SHP77 treated with DMSO at 0.1 percent for 48 hours (cell line): ENCODE data around the gene BNC2.
"Not testable (repeated sequence)": the region's sequence is repeated elsewhere in the genome, so short reads cannot be mapped to it uniquely, and the experiment has no call there.

ENCODE experiments used
- DNase-seq: peaks from one replicate; lab custom pipeline; 2025; lab: John Stamatoyannopoulos, UW

The BNC2 gene

DNA sequence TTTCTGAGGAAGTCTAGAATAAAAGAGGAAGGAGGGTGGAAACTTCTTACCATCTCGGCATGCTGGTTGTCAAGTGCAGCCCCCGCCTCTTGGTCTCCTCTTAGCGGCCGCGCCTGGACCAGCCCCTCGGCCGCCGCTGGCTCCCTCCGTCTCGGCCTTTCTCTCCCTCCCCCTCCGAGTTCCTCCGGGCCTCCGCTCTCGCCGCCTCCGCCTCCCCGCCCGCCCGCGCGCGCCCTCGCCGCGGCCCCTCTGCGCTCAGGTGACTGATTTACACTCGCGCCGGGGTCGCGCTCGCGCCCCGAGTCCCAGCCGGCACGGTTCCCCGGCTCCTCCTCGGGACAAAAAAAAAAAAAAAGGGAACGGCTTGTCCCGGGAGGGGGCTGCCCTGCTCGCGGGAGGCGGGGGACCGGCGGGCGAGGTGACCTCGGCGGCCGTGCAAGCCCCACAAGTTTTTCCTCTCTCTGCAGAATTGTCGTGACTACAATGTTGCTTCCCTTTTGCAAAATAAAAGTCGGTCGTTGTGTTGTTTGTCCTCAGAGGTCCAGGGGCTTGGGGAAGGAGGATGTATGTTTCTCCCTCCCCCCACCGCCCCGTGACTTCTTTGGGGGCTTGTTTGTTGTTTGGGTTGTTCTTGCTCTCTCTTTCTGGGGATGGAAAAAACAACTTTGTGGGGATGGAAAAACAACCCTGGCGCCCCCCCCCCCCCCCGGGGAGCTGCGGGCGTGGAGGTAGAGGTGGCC lies at the start of gene BNC2:
TSS of gene BNC2 (minus strand) at position 75 of the 740 bp plus-strand sequence. CDS start at position 53, 22 bp downstream.
- DNase-seq, result no peak

DNA sequence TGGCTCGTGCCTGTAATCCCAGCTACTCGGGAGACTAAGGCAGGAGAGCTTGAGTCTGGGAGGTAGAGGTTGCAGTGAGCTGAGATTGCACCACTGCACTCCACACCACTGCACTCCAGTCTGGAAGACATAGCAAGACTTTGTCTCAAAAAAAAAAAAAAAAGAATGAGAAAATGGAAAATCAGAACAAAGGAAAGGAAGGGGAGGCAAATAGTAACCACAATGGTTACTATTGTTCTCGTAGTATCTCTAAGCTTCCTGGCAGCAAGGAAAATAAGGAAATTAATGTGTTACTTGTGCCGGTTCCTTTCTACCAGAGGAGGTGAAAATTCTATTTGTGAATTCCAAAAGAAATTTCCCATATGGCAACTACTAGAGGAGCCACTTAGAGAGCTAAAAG lies 48.5 kb upstream of the BNC2 start:
- no peak for DNase-seq

DNA sequence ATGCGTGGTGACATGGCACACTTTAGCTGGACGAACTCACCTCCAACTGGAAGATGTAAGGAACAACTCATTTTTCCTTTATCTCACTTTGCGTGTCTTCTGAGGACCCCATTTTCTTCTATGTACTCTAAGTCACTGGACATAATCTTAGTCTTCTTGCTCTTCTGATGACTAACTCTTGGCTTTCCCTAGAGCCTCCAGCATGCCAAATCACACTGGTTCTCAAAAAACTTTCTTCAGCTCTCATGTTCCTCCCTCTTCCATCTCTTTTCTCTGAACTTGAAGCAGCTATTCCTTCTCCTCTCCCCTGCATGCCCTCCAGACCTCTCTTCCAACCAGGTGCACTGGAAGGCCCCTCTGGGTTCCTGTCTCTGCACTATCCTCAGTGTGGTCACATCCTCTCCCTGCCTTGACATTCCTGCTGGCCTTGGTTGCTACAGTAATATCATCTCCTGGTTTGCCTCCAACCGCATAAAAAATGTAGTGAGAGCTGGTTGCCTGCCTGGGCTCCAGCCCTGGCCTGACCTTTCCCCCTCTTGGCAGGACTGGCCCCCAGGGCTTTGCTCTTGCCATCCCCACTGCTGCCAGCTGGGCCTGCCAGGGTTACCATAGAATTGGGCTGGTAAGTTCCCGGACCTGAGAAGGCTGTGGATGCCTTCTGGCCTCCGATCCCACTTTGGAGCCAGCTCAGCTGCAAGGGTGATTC lies 44.8 kb upstream of the BNC2 start:
- DNase-seq, result no peak

- no peak for DNase-seq
Observed at GRCh38 chr9:16912197-16912596, 41.7 kb upstream of the BNC2 start.

DNA sequence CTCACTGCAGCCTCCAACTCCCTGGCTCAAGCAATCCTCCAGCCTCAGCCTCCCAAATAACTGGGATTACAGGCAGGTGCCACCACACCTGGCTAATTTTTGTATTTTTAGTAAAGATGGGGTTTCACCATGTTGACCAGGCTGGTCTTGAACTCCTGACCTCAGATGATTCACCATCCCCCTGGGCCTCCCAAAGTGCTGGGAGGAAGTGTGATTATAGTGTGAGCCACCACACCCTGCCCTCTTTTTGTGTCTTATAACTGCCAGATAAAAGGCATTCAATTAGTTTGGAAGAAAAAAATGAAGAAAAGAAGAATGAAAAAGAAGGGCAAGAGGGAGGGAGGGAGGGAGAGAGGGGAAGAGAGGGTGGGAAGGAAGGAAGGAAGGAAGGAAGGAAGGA lies 37.7 kb upstream of the BNC2 start:
- not testable (repeated sequence) for DNase-seq

DNA sequence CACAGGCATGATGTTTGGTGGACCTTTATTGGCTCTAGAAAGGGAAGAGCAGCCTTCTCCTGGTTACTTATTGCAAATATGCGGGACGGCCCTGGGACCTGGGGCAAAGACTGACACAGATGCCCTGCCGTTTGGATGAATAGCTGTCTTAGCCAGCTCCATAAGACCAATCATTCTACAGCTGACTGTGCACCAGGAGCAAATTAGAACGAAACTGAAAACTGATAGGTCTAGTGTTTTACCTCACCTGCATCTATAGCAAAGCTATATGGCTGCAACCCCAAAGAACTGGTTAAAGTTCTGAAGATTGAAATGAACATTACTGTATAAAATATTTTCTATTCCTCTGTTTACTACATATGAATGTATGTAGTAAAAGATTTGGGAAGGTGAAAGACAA lies 34.2 kb upstream of the BNC2 start:
- DNase-seq, result no peak

- DNase-seq, result no peak
Observed at GRCh38 chr9:16901590-16901989, 31.1 kb upstream of the BNC2 start.

GRCh38 chr9:16899606-16900005 lies 29.1 kb upstream of the BNC2 start:
- DNase-seq, result no peak

GRCh38 chr9:16898464-16898863 lies 28.0 kb upstream of the BNC2 start:
- DNase-seq, result no peak

- DNase-seq, result no peak
Observed at GRCh38 chr9:16888594-16888993, 18.1 kb upstream of the BNC2 start.

DNA sequence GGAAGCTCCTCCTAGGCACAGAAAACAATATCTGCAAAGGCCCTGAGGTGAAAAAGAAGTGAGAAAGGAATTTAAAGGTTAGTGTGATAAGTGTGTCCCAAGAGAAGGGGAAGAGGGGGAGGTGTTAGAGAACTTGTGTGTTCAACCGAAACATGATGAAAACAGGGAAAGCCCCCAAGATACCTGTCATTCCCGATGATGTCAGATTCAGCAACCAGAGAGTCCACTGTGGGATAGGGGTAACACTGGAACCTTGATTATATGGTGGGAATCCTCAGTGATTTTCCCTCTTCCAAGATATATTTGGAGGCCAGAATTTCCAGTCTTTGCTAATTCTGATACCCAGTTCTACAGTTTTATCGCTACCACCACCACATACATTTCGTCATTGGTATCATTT lies 15.5 kb upstream of the BNC2 start:
- no peak for DNase-seq

DNA sequence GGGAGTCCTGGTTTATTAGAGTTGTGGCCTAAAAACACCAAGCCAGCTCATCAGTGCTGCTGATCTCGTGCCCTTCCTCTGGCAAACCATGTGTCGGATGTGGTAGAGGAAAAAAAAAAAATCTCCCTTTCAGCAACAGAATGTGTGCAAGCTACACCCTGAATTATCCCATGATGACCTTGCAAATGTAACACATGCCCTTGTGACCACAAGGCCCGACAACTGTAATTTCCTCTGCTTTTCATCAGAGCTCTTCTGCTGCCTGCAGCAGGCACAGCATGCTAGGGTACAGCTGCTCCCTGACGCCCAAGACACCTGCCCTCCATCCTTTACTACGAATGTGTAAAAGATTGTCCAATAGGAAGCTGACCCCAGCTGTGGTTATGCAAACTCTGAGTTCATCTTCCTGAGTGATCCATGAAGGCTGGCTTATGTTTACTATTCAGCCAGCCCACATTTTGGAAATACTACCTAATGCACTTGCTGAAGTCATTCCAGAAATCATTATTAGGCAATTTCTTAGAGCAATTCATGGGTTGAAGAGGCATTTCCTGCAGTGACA lies 14.6 kb upstream of the BNC2 start:
- DNase-seq, result peak; percentile 60

DNA sequence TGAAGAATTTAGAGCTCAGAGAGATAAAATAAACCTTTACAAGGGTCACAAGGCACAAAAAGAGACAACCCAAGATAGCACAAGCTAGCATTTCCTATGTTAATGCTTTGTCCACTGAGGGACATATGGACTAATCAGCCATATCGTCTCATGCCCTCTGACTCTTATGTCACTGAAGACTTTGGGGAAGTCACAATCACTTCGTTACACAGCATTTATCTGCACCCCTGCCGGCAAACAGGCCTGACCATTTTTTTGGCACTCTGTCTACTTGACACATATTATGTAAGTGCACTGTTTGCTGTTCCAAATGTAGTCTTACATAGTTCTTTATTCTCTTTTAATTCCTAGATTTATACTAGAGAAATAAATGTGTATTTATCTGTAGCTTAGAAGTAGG lies 13.9 kb upstream of the BNC2 start:
- DNase-seq, result no peak

DNA sequence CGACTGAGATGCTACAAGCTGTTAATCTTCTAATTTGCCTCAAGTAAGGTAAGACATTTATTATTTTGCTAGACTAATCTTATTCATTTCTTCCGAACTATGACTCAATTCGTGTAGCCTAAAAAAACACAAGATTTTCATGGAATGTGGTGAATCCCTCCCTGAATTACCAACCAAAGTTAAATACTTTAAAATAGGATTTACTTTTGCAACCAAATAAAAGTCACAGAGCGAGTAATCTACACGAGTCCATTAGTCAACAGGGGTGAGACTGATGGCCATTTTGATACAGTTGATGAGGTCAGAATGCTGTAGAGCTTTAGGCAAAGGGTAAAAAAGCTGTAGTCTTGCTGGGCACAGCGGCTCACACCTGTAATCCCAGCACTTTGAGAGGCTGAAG lies 13.1 kb upstream of the BNC2 start:
- no peak for DNase-seq

GRCh38 chr9:16882440-16882839 lies 12.0 kb upstream of the BNC2 start:
- DNase-seq, result not testable (repeated sequence)

DNA sequence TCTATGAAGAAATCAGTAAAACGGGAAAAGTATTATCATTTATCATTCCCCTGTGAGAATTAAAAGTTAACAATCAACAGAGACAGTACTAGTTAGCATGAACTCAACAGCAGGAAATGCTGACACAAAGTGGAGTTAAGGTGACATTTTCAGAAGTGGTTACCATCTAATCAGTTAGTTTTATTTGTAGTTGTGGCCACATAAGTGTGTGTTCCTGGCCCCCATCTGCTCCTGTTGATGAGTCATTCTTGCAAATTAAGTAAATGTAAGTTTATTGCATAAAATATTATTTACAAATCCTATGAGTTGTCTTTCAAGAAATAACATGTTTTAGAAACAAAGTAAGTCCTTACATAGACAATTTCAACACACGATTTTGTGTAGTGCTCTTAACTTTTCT lies 8.9 kb upstream of the BNC2 start:
- DNase-seq, result no peak

GRCh38 chr9:16877256-16877655 lies 6.8 kb upstream of the BNC2 start:
- no peak for DNase-seq

GRCh38 chr9:16873126-16873802 lies 2.8 kb upstream of the BNC2 start:
- DNase-seq, result no peak

DNA sequence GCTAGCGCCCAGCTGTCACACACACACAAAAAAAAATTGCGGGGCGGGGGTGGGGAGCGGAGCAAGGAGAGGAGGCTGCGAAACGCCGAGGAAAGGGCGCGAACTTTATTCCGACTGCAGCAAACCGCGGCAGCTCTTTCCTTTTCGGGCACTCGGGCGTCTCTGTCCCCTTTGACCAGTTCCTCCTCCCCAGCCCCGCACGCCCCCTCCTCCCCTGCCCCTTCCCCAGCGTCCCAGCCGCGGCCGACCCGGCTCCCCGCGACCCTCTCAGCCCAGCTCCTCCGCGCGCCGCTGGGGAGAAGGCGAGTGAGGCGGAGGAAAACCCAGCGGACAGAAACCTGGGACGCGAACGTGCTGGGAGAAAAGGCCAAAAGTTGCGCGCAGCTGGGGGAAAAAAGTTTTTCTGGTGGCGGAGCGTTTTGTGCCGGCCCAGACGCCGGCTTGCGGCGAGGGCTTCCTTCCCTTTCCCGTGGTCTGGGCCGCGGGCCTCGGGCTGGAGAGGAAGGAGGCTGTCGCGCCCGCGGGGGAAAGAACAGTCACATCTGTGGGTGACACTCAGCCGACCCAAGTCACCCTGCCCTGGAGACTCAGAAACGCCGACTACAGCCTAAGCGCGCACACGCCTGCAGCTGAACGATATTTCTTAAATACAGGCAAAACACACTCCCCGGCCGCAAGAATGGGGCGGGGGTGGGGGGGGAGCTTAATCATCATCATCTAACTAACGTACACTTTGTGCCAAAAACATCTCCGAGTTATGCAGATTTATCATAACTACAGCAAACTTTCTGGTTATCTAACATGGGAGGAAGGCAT lies 1.1 kb upstream of the BNC2 start:
- DNase-seq, result no peak

DNA sequence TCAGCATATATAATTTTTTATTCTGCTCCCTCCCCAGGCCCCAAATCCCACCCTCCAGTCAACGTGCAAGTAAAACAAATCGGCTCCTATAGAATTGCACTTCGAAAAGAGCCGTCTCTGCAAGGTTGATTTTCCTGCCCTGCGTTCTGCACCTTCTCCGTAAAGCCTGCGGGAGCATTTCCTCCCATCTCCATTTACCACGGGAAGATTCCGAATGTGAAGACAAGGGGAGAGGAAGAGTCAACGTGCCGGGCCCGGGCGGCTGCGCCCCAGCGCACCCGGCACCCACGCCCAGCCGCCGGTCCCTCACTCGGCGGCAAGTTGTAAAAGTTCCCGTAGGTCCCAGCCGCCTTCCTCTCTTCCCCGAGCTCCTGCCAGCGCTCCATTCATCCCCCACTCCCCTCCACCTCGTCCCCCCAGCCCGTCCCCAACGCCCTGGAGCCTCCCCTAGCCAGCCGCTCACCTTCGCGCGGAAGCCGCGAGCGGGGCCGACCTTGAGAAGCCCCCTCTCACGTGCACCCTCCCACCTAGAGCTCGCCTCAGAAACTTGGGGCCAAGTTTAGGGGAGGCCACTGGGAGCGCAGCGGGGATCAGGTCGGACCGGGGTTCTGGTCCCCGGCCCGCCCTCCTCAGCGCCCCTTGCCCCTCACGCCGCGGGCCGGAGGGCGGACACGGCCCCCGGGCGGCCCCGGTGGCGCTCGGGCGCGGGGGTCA lies 431 bp downstream of the BNC2 start:
- DNase-seq, result no peak
